GM12892 (cell line): ENCODE data around the gene AGFG1.

Experiments
- POLR2A ChIP-seq: IDR thresholded peaks from 2 replicates; pipeline ENCODE4 v1.6.1; 2011; ENCODE audit warnings: low read depth, low read length, control low read depth
- POLR2AphosphoS5 ChIP-seq: IDR thresholded peaks from 2 replicates; pipeline ENCODE4 v1.6.1; 2011; ENCODE audit warnings: low read depth, low read length, control low read depth
- TAF1 ChIP-seq: IDR thresholded peaks from 2 replicates; pipeline ENCODE4 v1.6.1; 2011; ENCODE audit warnings: low read depth, mild to moderate bottlenecking, control low read depth, low read length, borderline replicate concordance

DNA sequence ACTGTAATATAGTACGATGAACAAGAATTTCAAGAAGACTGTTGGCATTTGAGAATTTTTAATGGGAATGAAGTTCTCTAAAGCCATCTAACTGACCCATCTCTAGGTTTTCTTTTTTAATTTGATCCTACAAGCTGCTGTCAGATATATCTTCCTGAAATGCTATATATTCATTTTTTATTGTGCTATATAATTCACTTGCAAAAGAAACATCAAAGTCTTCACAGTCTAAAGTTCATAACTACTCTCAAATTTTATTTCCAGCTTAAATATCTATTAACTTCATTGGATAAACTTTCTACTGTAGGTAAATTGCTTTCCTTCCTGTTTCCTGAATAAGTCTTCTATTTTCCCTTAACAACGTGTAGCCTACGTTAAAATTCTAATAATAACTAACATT, 130.4 kb downstream of the AGFG1 start:
- TF ChIP-seq POLR2A (no peak), POLR2AphosphoS5 (no peak), TAF1 (no peak)
